GM12878 (cell line): Measurements from ENCODE around the gene RASAL2.

Experiments used
- CREB1 ChIP-seq: IDR thresholded peaks from 2 replicates; pipeline ENCODE4 v1.6.1; 2012; ENCODE audit warnings: low read depth, mild to moderate bottlenecking, inconsistent platforms
- CREM ChIP-seq: IDR thresholded peaks from 2 replicates; pipeline ENCODE4 v1.6.1; 2014; ENCODE audit warnings: antibody characterized with exemption, low read depth
- DPF2 ChIP-seq: fragments of 450-650 bp; IDR thresholded peaks from 2 replicates; pipeline ENCODE4 v1.6.1; 2017; ENCODE audit warnings: mild to moderate bottlenecking
- EP300 ChIP-seq, 2 experiments: fragments of 150-350 bp in 1 of 2; IDR thresholded peaks; 2 replicates each; pipeline ENCODE4 v1.6.1; 2011 to 2012; ENCODE audit warnings: low read depth in 2 of 2, low read length in 2 of 2, borderline replicate concordance in 1 of 2, improper control_type of control experiment in 1 of 2, inconsistent platforms in 1 of 2; ENCODE audit not compliant: control insufficient read depth in 1 of 2
- EZH2 ChIP-seq: IDR thresholded peaks from 2 replicates; pipeline ENCODE4 v1.6.1; 2012; ENCODE audit warnings: low read depth, mild to moderate bottlenecking, control low read depth, inconsistent platforms, low read length, borderline replicate concordance; ENCODE audit not compliant: control insufficient read depth
- HCFC1 ChIP-seq: fragments of 150-350 bp; IDR thresholded peaks from 2 replicates; pipeline ENCODE4 v1.6.1; 2014; ENCODE audit warnings: low read length
- HDGF ChIP-seq: fragments of 450-650 bp; IDR thresholded peaks from 2 replicates; pipeline ENCODE4 v1.6.1; 2016; ENCODE audit warnings: antibody characterized with exemption
- JUNB ChIP-seq: IDR thresholded peaks from 2 replicates; pipeline ENCODE4 v1.6.1; 2016; ENCODE audit warnings: antibody characterized with exemption, mild to moderate bottlenecking
- RELA ChIP-seq: fragments of 450-650 bp; IDR thresholded peaks from 2 replicates; pipeline ENCODE4 v1.8.0; 2014; ENCODE audit warnings: borderline replicate concordance; ENCODE audit not compliant: partially characterized antibody
- SMC3 ChIP-seq: IDR thresholded peaks from 2 replicates; pipeline ENCODE4 v1.6.1; 2011; ENCODE audit warnings: low read length, improper control_type of control experiment, borderline replicate concordance
- YY1 ChIP-seq: IDR thresholded peaks from 2 replicates; pipeline ENCODE4 v1.6.1; 2011; ENCODE audit warnings: low read depth, mild to moderate bottlenecking, low read length
- TF ChIP-seq, protein P1 (sequence below), 3 experiments: IDR thresholded peaks in 2 of 3; conservative IDR thresholded peaks in 1 of 3; 2 replicates each; pipeline ENCODE4 v1.5.1; 2011; ENCODE audit warnings: low read depth in 3 of 3, low read length in 3 of 3, mild to moderate bottlenecking in 3 of 3, control low read depth in 2 of 3, moderate library complexity in 2 of 3, inconsistent platforms in 1 of 3, mixed read lengths in 1 of 3; ENCODE audit not compliant: control insufficient read depth in 2 of 3, insufficient read depth in 1 of 3; ENCODE audit errors: extremely low read depth in 1 of 3

DNA sequence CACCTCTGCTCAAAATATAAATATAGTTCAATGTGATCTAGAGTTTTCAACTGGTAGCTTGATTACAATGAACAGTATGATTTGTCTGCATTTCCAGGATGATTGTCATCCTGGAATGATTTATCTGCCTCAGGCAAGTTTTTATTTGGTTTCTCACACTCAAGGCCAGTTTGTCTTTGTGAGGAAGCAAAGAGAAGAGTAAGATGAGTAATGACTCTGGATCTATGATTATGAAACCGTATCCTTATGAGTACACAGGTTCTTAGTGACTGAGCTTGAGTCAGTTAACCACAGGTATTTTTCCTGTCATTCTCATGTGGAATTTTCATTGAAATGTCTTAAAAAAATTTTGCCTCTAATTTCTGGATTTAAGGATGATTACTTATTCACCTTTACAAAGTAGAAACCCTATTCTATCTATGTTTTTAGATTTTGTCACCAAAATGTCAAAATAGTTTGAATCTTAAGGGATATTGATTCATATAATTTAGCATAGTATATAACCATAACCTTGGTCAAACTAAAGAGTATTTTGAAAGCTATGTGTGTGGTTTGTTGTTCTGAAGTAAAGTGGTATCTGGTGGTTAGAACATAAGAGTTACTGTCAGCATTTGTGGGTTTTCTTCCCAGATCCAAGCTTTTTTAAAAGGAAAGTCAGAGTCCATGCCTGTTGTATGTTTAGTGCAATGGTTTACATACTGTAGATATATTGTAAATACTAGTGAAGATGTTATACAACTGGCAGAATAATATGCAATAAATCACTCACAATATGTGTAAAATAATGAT lies 145.0 kb downstream of the RASAL2 start:
- TF ChIP-seq EP300 (IDR thresholded peaks at IDR 0.05; ENCODE audit: borderline replicate concordance in 1 of 2, control insufficient read depth in 1 of 2, low read depth in 2 of 2, low read length in 2 of 2) (no peak), RELA (no peak), DPF2 (no peak), CREM (no peak), JUNB (no peak), EZH2 (no peak), HDGF (no peak), CREB1 (no peak), SMC3 (no peak), YY1 (no peak), HCFC1 (no peak)
- TF ChIP-seq, protein P1, sequence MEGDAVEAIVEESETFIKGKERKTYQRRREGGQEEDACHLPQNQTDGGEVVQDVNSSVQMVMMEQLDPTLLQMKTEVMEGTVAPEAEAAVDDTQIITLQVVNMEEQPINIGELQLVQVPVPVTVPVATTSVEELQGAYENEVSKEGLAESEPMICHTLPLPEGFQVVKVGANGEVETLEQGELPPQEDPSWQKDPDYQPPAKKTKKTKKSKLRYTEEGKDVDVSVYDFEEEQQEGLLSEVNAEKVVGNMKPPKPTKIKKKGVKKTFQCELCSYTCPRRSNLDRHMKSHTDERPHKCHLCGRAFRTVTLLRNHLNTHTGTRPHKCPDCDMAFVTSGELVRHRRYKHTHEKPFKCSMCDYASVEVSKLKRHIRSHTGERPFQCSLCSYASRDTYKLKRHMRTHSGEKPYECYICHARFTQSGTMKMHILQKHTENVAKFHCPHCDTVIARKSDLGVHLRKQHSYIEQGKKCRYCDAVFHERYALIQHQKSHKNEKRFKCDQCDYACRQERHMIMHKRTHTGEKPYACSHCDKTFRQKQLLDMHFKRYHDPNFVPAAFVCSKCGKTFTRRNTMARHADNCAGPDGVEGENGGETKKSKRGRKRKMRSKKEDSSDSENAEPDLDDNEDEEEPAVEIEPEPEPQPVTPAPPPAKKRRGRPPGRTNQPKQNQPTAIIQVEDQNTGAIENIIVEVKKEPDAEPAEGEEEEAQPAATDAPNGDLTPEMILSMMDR (IDR thresholded peaks at IDR 0.05 in 2 of 3, conservative IDR thresholded peaks at IDR 0.05 in 1 of 3; ENCODE audit: control insufficient read depth in 2 of 3, extremely low read depth in 1 of 3, insufficient read depth in 1 of 3, low read depth in 3 of 3, low read length in 3 of 3): no peak
